Thoracic aorta (tissue), 2 donors: Measurements from ENCODE around the gene ZMIZ1. TPM values are rescaled to one million over a fixed set of nuclear protein-coding genes. Genes with fewer than 3 reads are reported as not detected.

ENCODE experiments used
- ATAC-seq: fragments of 150-250 bp; one replicate; pipeline ENCODE4 v1.8.0; 2017; ENCODE audit warnings: low read depth; ENCODE audit not compliant: insufficient number of reproducible peaks, low FRiP score
- DNase-seq: peaks from one replicate; pipeline ENCODE4 v3.0.0-alpha.2; 2020; ENCODE audit warnings: low spot score
- H3K27ac ChIP-seq, 2 donors: fragments of 200-600 bp; sonication (generic); 1 replicate in 1 of 2; 2 replicates in 1 of 2; pipeline ENCODE4 v1.5.1; 2016; ENCODE audit warnings: mild to moderate bottlenecking in 2 of 2, moderate library complexity in 2 of 2
- H3K27me3 ChIP-seq: fragments of 200-600 bp; sonication (generic); replicated peaks from 2 replicates; pipeline ENCODE4 v1.6.0; 2016; ENCODE audit warnings: mild to moderate bottlenecking; ENCODE audit not compliant: insufficient read depth
- H3K36me3 ChIP-seq: fragments of 200-600 bp; sonication (generic); one replicate; pipeline ENCODE4 v1.5.1; 2016
- H3K4me1 ChIP-seq, 2 donors: fragments of 200-600 bp; sonication (generic); 1 replicate in 1 of 2; 2 replicates in 1 of 2; pipeline versions ENCODE4 v1.5.1 to v1.6.0; 2016; ENCODE audit warnings: low read depth in 2 of 2, mild to moderate bottlenecking in 1 of 2; ENCODE audit not compliant: control insufficient read depth in 1 of 2
- H3K4me3 ChIP-seq: fragments of 200-600 bp; sonication (generic); 2 replicates; pipeline ENCODE4 v1.5.1; 2016; ENCODE audit warnings: mild to moderate bottlenecking
- H3K9me3 ChIP-seq: fragments of 200-600 bp; sonication (generic); 2 replicates; pipeline ENCODE4 v1.5.1; 2016
- CTCF ChIP-seq: fragments of 200-600 bp; sonication (generic); IDR thresholded peaks from one replicate; pipeline ENCODE4 v1.5.1; 2019; ENCODE audit warnings: antibody characterized with exemption
- total RNA-seq, 2 donors: library from RNA; depleted of rRNA; stranded (reverse); fragments of >200 nt; gene quantifications; one replicate each; pipeline versions ENCODE4 v1.1.0 to v1.2.3, GENCODE V29; 2016

The ZMIZ1 gene
- total RNA-seq, 2 donors from 2014 or later, result 57.8 to 81.6 TPM

- Histone ChIP-seq H3K27me3 (no peaks in the 10 kb centered on the region), H3K9me3 (no peaks in the 10 kb centered on the region), H3K27ac (peak overlapping the region; percentile 56 to 97), H3K4me1 (peaks cover 43 to 59% of the 10 kb centered on the region in 2 donors), H3K36me3 (peaks cover 10% of the 10 kb centered on the region), H3K4me3 (no peak overlapping the region)
- ATAC-seq (no peak), DNase-seq (no peak)
- no peak for TF ChIP-seq CTCF
Measured at GRCh38 chr10:79145517-79146470, 77.0 kb downstream of the ZMIZ1 start.

- Histone ChIP-seq H3K36me3 (peaks cover 4% of the 10 kb centered on the region), H3K9me3 (no peaks in the 10 kb centered on the region), H3K4me3 (no peak overlapping the region), H3K4me1 (peaks cover 43 to 67% of the 10 kb centered on the region in 2 donors), H3K27me3 (no peaks in the 10 kb centered on the region), H3K27ac (peak overlapping the region; percentile 56 to 97)
- peak; percentile 47 for ATAC-seq
- peak; percentile 24 for TF ChIP-seq CTCF
- DNase-seq, result peak; percentile 50
Measured at GRCh38 chr10:79146611-79147130, 77.9 kb downstream of the ZMIZ1 start.

DNA sequence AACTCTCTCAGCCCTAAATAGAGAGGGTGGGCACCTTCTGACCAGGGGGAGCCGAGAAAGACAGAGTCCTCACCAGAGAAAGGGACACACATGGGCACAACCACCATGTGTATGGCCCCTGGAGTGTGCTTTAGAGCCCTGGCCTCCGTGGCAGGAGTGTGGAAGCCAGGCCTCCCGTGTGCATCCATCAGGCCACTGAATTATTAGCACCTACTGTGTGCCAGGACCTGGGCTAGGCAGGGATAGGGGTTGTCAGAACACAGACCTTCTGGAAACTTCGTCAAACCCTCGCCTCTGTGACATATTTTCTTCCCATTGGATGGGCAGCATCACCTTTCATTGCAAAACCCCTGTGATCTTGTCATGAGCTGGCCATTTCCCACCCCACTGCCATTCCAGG is 78.5 kb downstream of the ZMIZ1 start:
- Histone ChIP-seq H3K4me1 (peaks cover 48 to 74% of the 10 kb centered on the region in 2 donors), H3K9me3 (no peaks in the 10 kb centered on the region), H3K27me3 (no peaks in the 10 kb centered on the region), H3K36me3 (peaks cover 4% of the 10 kb centered on the region), H3K4me3 (no peak overlapping the region), H3K27ac (peak overlapping the region; percentile 37 to 97)
- DNase-seq, result no peak
- no peak for TF ChIP-seq CTCF
- no peak for ATAC-seq

- Histone ChIP-seq H3K27ac (peak overlapping the region; percentile 61 to 97), H3K27me3 (no peaks in the 10 kb centered on the region), H3K4me1 (peaks cover 53 to 80% of the 10 kb centered on the region in 2 donors), H3K4me3 (no peak overlapping the region), H3K9me3 (no peaks in the 10 kb centered on the region), H3K36me3 (peaks cover 3% of the 10 kb centered on the region)
- no peak for TF ChIP-seq CTCF
- no peak for DNase-seq
- no peak for ATAC-seq
Measured at GRCh38 chr10:79147796-79148451, 79.2 kb downstream of the ZMIZ1 start.
